ENCODE data around the gene VGLL3. TPM values are rescaled to one million over a fixed set of nuclear protein-coding genes. Genes with fewer than 3 reads are reported as not detected.

VGLL3 gene
- 40.6 and 41.7 TPM in 2 replicates for total RNA-seq

GRCh38 chr3:86990734-86991481 is at the start of gene VGLL3:
Gene VGLL3 (minus strand): TSS chr3:86991149. CDS start chr3:86990743, 406 bp downstream.

Other genes with a start within 250 kb of the VGLL3 start
- 19.1 and 24.0 TPM in 2 replicates for gene CHMP2B, start 236.2 kb upstream of the VGLL3 start, total RNA-seq